SH-SY5Y (cell line): ENCODE results near the gene WNK2.

Experiments used
- GATA2 ChIP-seq: IDR thresholded peaks from 2 replicates; pipeline ENCODE4 v1.6.1; 2011; ENCODE audit warnings: mild to moderate bottlenecking, low read depth, low read length
- GATA3 ChIP-seq: IDR thresholded peaks from 2 replicates; pipeline ENCODE4 v1.6.1; 2011; ENCODE audit warnings: low read depth, mild to moderate bottlenecking, low read length, moderate library complexity

Gene WNK2

DNA sequence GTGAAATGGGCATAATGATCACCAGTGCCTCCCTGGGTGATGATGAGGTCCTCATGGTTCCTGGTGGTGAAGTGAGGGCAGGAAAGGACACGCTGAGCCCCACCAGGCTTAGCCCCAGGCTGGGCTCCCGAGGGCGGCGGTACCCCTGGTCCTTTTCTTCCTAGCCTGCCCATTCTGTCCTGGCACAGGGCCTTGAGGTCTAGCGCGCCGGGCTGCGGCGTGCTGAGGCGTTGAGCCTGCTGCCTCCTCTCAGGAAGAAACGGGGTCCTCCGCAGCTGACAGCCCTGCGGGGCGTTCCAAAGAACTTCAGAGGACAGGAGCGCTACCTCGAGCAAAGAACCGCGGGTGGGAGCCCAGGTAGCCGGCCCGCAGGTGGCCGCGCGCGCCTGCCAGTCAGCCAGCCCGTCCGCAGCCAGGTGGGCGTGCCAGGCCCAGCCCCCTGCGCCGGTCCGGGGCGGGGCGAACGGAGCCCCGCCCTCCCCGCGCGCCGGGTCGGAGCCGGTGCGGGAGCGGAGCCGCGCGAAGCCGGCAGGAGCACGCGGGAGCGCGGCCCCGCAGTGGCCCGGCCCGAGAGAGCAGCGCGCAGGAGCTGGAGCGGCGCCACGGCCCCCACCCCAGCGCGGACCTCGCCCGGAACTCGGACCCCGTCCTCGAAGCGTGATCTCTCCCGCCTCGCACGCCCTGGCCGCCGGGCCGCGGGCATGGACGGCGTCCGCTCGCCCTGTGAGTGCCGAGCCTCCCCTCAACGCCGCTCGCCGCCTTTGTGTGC lies at the start of gene WNK2:
Gene WNK2, plus strand, starts transcription at position 477 of the 769 bp plus-strand sequence. CDS start 791 bp downstream, outside the sequence.
- TF ChIP-seq GATA2 = no peak
- no peak for TF ChIP-seq GATA3

DNA sequence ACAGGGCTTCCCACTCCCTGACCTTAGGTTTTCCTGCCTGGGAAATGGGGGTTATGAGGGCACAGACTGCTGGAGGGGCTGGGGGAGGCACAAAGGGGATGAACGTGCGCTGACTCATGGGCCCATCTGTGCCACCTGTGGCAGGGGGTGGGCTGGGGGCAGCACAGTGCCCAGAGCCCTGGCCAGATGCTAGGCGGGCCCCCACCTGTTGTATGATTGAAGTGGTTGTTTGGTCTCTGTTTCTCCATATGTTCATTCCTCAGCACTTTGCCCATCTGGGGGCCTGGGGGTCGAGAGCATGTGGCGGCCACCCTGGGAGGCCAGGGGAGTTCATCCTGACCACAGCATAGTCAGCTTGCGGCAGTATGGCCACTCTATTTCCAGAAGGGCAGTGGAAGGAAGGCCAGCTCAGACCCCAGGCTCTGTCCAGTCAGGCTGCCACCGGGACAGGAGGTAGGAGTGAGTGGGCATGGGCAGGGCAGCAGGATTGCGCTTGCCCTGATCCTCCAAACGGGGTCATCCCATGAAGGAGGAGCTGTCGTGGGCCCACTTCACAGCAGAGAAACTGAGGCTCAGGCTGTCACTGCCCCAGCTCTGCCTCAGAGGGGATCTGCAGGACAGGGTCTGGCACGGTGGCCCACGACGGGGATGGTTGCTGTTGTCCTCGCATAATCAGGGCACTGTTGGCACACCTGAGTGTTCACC lies 49.0 kb upstream of the WNK2 start:
- TF ChIP-seq GATA2 = no peak
- no peak for TF ChIP-seq GATA3

DNA sequence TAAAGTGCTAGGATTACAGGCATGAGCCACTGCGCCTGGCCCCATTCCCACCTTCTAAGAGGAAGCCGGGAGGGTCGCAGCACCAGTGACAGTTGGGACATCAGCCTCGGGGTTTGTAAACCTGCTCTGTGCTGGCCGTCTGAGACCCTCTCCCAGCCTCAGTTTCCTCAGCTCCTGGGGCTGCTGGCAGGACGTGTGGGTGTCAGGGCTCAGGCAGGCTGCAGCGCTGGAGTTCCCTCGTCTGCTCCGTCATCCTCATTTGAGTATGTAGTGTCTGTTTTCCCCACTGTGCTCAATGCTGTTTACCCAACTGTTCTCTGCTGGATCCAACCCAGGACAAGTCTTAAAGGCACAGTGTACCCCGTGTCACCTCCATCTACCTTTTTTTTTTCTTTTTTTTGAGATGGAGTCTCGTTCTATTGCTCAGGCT lies 47.9 kb upstream of the WNK2 start:
- TF ChIP-seq GATA3 (no peak), GATA2 (no peak)

DNA sequence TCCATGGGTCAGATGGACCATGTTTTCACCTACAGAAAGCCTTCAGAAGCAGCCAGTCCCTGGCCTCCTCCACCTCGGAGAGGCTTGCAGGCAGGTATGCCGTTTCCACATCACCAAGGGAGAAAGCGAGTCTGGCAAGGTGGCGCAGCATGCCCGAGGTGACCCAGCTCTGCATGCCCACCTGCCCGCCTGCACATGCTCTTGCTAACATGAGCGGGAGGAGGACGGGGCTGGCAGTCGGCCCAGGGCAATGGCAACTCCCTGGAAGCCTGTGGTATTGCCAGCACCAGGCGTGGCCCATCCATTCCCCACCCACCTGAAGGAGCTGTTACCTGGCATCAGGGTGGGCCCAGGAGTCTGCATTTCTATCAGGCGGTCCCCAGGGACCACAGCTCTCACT lies 46.6 kb upstream of the WNK2 start:
- TF ChIP-seq GATA3 (no peak), GATA2 (no peak)

DNA sequence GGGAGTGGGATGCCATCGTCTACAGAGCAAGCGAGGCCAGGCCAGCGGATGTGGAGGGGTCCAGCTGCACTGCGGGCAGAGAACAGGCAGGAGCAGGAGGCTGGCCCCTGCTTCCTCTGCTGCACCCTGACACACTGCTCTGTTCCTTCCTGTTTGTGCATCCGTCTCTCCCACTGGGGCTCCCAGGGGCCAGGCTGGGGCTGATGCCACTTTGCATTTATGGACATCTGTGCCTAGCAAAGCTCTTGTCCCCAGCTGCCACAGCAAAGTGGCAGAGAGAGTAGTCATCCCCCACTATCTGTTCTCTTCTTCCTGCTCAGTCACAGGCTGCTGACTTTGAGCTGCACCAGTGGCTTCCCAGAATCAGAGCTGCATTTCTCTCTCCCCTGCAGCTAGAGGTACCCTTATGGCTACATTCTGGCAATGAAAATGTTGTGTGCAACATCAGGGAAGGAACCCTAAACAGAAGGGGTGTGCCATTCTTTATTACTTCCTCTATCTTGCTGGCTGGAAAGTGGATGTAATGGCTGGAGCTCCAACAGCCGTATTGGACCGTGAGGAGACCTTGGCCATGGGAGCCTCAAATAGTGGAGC lies 45.7 kb upstream of the WNK2 start:
- TF ChIP-seq GATA2 (no peak), GATA3 (no peak)

DNA sequence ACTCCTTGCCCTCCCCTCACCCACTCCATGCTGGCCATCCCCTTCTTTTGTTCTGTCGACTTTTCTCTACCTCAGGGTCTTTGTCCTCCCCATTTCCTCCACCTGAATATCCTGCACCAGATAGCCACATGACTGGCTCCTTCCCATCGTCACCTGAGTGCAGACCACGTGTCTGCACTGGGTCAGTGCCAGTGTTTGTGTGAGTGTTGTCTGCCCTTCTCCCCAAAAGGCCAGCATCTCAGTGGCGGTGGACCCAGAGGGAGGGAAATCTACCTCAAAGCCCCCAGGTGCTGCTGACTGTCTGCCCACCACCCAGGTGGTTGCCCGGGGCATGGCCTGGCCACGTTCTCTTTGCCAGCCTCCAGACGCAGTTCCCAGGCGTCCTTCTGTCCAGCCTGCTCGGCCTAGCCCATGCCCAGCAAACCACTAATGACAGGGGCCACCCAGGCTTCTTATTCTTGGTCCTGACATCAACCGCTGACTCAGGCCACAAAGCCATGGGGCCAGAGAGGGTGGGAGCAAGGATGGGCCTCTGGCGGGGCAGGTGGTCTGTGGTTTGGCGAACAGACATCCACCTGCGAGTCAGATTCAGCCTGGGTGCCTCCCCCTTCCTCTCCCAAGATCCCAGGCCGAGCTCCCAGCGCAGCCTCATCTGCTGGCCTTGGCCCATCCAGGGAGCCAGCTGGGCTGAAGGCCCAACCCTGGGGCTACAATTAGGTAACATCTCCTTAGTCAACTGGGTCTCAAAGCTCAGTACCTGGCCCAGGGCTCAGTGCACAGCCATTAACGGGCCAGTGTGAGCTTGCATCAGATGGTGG lies 44.4 kb upstream of the WNK2 start:
- no peak for TF ChIP-seq GATA2
- TF ChIP-seq GATA3 = no peak

DNA sequence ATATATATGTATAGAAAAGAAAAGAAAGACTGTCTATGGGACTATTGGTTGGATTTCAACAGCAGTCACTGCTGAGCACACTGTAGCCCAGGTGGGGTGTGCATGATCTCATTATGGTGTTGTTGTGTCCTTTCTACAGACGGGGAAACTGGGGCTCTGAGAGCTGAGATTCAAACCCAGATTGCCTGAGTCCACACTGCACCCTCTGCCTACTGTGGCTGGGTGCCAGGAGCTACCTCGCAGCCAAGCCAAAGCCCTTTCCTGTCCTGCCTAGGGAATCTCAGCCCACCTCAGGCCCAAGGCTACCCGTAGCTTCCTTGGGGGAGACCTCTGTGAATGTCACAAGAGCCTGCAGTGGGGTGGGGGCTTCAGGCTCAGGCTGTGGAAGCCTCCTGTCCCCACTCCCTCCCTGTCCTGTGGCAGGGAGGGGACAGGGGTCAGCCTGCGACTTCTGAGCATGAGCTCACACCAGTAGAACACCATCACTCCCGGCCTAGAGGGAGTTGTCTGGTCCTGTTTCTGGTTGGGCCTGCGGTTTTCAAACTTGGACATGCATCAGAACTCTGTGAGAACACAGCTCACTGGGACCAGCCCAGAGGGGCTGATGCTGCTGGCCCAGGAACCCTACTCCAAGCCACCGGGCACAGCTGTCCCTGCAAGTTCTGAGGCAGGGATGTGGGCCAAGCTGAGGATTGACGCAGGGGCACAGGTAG lies 42.0 kb upstream of the WNK2 start:
- TF ChIP-seq GATA2 (no peak), GATA3 (no peak)

DNA sequence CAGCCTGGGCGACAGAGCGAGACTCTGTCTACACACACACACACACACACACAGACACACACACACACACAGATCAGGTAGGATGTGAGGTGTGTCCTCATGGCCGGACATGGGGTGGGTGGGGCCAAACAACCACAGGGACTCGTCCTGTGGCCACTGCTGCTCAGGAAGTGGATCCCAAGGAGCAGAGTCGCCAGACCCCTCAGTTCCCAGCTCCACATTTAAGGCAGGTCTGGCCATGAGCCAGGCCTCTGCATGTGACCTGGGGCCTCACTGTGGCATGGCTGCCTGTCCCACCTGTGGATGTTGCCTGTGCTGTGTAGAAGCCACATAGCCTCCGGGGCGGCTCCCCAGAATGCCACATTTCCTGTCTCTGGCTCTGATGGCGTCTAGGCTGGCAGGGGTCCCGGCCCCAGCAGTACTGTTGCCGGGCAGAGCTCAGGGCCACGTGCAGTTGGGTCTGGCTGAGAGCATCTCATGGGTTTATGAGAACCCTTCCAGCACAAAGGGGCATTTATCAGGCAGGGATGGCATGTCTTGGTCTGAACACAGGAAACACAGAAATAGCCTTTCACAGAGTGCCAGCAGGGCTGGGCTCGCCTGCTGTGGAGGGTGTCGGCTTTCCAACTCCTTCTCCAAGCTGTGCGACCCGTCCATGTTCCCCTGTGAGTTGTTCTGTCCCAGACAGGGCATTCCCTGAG lies 40.0 kb upstream of the WNK2 start:
- TF ChIP-seq GATA3 = no peak
- no peak for TF ChIP-seq GATA2

DNA sequence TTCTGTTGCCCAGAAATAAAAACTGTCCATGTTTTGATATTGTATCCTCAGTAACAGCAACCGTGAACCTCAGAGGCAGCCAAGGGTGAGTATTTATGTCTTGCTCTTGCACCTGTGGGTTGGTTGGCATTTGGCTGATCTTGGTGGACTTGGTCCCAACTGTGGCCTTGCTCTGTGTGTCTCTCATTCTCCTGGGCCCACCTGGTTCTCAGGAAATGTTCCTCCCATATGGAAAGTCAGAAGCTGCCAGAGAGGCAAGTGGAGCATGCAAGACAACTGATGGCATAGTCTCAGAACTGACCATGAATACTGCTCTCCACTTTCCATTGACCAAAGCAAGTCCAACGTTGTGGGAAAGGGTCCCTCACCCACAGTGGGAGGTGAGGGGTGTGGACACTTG lies 36.3 kb upstream of the WNK2 start:
- TF ChIP-seq GATA3 = no peak

DNA sequence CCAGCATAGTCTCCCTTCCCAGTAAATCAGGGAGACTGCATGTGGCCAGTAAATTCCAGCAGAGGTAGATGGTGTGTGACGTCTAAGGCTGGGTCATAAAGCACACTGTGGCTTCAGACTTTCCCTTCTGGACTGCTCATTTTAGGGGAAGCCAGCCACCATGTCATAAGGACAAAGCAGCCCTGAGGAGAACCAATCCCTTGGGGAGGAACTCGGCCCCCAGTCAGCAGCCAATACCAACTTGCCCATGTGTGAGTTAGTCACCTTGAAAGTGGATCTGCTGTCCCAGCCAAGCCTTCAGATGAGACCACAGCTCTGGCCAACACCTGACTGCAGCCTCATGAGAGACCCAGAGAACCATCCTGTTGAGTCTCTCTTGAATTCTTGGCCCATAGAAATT lies 35.2 kb upstream of the WNK2 start:
- TF ChIP-seq GATA3 = no peak
- no peak for TF ChIP-seq GATA2

DNA sequence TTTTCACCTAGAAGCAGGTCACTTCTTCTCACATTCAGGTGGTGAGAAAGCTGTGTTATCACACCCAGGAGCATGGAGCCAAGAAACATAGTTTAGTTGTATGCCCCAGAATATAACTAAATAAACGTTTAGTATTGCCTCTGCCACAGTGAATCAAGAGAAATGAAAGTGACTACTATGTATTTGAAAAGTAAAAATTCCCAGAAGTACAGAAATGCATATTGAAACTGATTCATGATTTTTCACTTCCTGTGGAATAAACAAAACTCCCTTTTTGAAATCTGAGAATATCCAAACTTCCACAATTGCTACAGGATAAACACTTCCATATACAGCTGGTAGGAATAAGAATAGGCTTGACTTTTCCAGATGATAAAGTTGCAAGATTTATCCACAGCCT lies 34.6 kb upstream of the WNK2 start:
- TF ChIP-seq GATA3 = no peak

DNA sequence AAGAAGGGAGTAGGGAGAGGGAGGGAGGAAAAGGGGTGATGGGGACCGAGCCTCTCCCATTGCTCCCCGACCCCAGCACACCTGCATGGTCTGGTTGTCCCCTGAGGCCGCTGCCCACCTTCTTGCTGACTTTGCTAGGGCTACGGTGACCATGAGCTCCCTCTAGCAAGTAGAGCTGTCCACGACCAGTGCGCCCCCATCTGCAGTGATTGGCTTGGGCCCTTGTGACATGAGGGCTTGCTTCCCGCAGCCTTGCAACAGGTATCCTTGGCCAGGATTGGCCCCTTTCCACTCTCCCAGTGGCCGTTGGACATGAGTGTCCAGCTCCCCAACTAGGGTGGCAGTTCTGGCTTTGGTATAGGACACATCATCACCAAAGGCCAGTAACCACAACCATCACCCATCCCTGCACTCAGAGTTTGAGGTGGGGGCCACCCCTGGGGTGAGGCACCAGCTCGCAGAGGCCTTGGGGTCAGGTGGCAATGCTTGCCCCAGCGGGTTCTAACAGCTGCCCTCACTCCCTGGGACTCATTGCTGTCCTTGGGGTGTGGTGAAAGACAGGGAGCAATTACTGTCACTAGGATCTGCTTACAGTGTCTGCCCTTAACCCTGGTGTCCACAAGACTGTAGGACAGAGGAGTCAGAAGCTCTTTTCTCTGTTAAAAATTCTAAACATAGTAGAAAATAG lies 32.7 kb upstream of the WNK2 start:
- TF ChIP-seq GATA3 (no peak), GATA2 (no peak)
